ENCODE data around the gene SOX13. TPM values are rescaled to one million over a fixed set of nuclear protein-coding genes. Genes with fewer than 3 reads are reported as not detected.

The SOX13 gene
- polyA plus RNA-seq, 1 donor (not counting 4 experiments of a cell fraction or from before 2014, with no cell fraction given) = 4.9 TPM

DNA sequence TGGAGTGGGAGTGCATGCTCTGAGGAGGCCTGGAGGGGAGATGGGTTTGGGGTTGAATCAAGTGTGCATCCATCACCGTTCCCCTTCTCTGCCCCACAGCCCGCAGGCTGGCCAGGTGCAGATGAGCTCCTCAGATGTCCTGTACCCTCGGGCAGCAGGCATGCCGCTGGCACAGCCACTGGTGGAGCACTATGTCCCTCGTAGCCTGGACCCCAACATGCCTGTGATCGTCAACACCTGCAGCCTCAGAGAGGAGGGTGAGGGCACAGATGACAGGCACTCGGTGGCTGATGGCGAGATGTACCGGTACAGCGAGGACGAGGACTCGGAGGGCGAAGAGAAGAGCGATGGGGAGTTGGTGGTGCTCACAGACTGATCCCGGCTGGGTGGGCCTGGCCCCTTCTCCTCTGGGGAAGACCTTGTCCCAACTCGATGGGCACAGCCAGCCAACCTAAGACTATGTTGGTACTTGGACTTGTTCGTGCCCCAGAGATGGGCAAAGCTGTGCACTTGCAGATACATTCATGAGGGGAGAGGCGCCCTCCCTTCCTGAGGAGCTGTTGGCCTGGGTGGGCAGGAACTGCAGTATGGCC, 52.9 kb downstream of the SOX13 start:
- FAIRE-seq = no peak
- H2AFZ ChIP-seq (ENCODE audit: control insufficient read depth, low read length) = no peak overlapping the region
- H3K9ac ChIP-seq (ENCODE audit: control insufficient read depth, extremely low read depth, insufficient read depth, low read length) = no peak overlapping the region
- no peak overlapping the region for H3K4me2 ChIP-seq (ENCODE audit: control insufficient read depth, extremely low read depth, insufficient read depth, low read depth, low read length)
- no peaks in the 10 kb centered on the region for H4K20me1 ChIP-seq (ENCODE audit: control insufficient read depth, extremely low read depth, insufficient read depth, low read length)
- H3K36me3 ChIP-seq (ENCODE audit: control insufficient read depth in 2 of 2, extremely low read depth in 1 of 2, insufficient read depth in 2 of 2, low read length in 2 of 2) = peaks cover 4% of the 10 kb centered on the region in 2 experiments
- H3K9me3 ChIP-seq (ENCODE audit: control insufficient read depth, low read depth, low read length) = no peaks in the 10 kb centered on the region
- no peaks in the 10 kb centered on the region for H3K27me3 ChIP-seq (ENCODE audit: control insufficient read depth, extremely low read depth, insufficient read depth, low read length)
- peaks cover 24% of the 10 kb centered on the region for H3K4me1 ChIP-seq (ENCODE audit: control insufficient read depth, extremely low read depth, insufficient read depth, low read length)
- no peak for TF ChIP-seq EZH2 (IDR thresholded peaks at IDR 0.05; ENCODE audit: low read length)
- TF ChIP-seq CTCF (optimal IDR thresholded peaks at IDR 0.05 in 1 of 3, IDR thresholded peaks at IDR 0.05 in 1 of 3, conservative IDR thresholded peaks at IDR 0.05 in 1 of 3; ENCODE audit: extremely low read depth in 1 of 3, insufficient read depth in 2 of 3, low read length in 3 of 3) = no peak
- DNase-seq (ENCODE audit: low read depth, low spot score) = no peak
- H3K79me2 ChIP-seq (ENCODE audit: control insufficient read depth, insufficient read depth, low read length) = no peaks in the 10 kb centered on the region
- no peak overlapping the region for H3K4me3 ChIP-seq (ENCODE audit: control insufficient read depth in 2 of 3, extremely low read depth in 1 of 3, insufficient read depth in 2 of 3, low read depth in 1 of 3, low read length in 3 of 3)
- no peaks in the 10 kb centered on the region for H3K9me1 ChIP-seq (ENCODE audit: control insufficient read depth, extremely low read depth, insufficient read depth, low read length)
- no peak overlapping the region for H3K27ac ChIP-seq (ENCODE audit: control insufficient read depth, insufficient read depth, low read length)
- dilution Hi-C loops (cut with MboI; ENCODE audit: extremely low pct_ligation_motif_present, low sequenced_read_pairs) = loop anchor here (25.0 kb wide), 1 partner anchor 264 kb away; the partner anchor contains the start of gene SNRPE

DNA sequence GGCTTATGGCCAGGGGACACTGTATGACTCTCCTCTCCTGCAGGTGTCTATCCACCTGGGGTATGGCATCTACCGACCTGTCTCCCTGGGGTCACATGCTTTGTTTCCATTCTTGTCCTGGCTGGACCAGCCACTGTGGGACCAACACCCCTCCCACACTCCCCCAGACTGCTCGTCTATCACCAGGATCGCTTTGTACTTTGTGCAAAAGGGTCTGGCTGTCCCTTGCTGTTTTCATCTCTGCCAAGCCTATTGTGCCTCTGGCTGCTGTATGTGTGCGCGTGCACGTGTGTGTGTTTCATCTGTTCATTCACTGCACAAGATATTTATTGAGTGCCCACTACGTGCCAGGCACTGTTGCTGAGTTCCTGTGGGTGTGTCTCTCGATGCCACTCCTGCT, 53.5 kb downstream of the SOX13 start:
- no peak for DNase-seq (ENCODE audit: low read depth, low spot score)
- H2AFZ ChIP-seq (ENCODE audit: control insufficient read depth, low read length) = no peak overlapping the region
- no peak overlapping the region for H3K27ac ChIP-seq (ENCODE audit: control insufficient read depth, insufficient read depth, low read length)
- H3K4me1 ChIP-seq (ENCODE audit: control insufficient read depth, extremely low read depth, insufficient read depth, low read length) = peaks cover 29% of the 10 kb centered on the region
- H3K4me2 ChIP-seq (ENCODE audit: control insufficient read depth, extremely low read depth, insufficient read depth, low read depth, low read length) = no peak overlapping the region
- H3K9me1 ChIP-seq (ENCODE audit: control insufficient read depth, extremely low read depth, insufficient read depth, low read length) = no peaks in the 10 kb centered on the region
- peaks cover 4% of the 10 kb centered on the region in 2 experiments for H3K36me3 ChIP-seq (ENCODE audit: control insufficient read depth in 2 of 2, extremely low read depth in 1 of 2, insufficient read depth in 2 of 2, low read length in 2 of 2)
- TF ChIP-seq EZH2 (IDR thresholded peaks at IDR 0.05; ENCODE audit: low read length) (no peak), CTCF (optimal IDR thresholded peaks at IDR 0.05 in 1 of 3, IDR thresholded peaks at IDR 0.05 in 1 of 3, conservative IDR thresholded peaks at IDR 0.05 in 1 of 3; ENCODE audit: extremely low read depth in 1 of 3, insufficient read depth in 2 of 3, low read length in 3 of 3) (no peak)
- no peak overlapping the region for H3K4me3 ChIP-seq (ENCODE audit: control insufficient read depth in 2 of 3, extremely low read depth in 1 of 3, insufficient read depth in 2 of 3, low read depth in 1 of 3, low read length in 3 of 3)
- FAIRE-seq = no peak
- no peak overlapping the region for H3K9ac ChIP-seq (ENCODE audit: control insufficient read depth, extremely low read depth, insufficient read depth, low read length)
- H3K79me2 ChIP-seq (ENCODE audit: control insufficient read depth, insufficient read depth, low read length) = no peaks in the 10 kb centered on the region
- H4K20me1 ChIP-seq (ENCODE audit: control insufficient read depth, extremely low read depth, insufficient read depth, low read length) = no peaks in the 10 kb centered on the region
- dilution Hi-C loops (cut with MboI; ENCODE audit: extremely low pct_ligation_motif_present, low sequenced_read_pairs) = loop anchor here (25.0 kb wide), 1 partner anchor 264 kb away; the partner anchor contains the start of gene SNRPE
- H3K9me3 ChIP-seq (ENCODE audit: control insufficient read depth, low read depth, low read length) = no peaks in the 10 kb centered on the region
- no peaks in the 10 kb centered on the region for H3K27me3 ChIP-seq (ENCODE audit: control insufficient read depth, extremely low read depth, insufficient read depth, low read length)
